K562 (cell line): ENCODE results near the gene FAM89B. TPM values are rescaled to one million over a fixed set of nuclear protein-coding genes. Genes with fewer than 3 reads are reported as not detected.

Experiments
- CEBPB ChIP-seq: fragments of 450-650 bp; IDR thresholded peaks from 2 replicates; pipeline ENCODE4 v1.6.1; 2016; ENCODE audit warnings: missing genetic modification characterization, missing compliant biosample characterization
- EGR1 ChIP-seq: fragments of 450-650 bp; conservative IDR thresholded peaks from 2 replicates; pipeline ENCODE4 v1.6.1; 2017; ENCODE audit warnings: mild to moderate bottlenecking
- SRSF3 ChIP-seq: fragments of 200-400 bp; formaldehyde crosslinking; IDR thresholded peaks from 2 replicates; pipeline ENCODE4 v1.6.1; 2016; ENCODE audit warnings: mild to moderate bottlenecking, low read length, moderate library complexity; ENCODE audit not compliant: insufficient read depth
- ZFX ChIP-seq: sonication (generic); formaldehyde crosslinking; IDR thresholded peaks from 2 replicates; pipeline ENCODE4 v1.8.0; 2022; ENCODE audit warnings: mild to moderate bottlenecking, missing genetic modification reagents, moderate library complexity
- ZNF134 ChIP-seq: fragments of 250-450 bp; sonication (Bioruptor Pico); conservative IDR thresholded peaks from 2 replicates; pipeline ENCODE4 v1.4.0; 2020
- polyA plus RNA-seq, 8 experiments: library from polyadenylated mRNA; depleted of rRNA in 4 of 8; stranded (reverse) in 5 of 8; unstranded in 3 of 8; fragments of >200 nt; fragmentation: Nextera tagmentation in 2 of 8; fragmentation: Illumina TruSeq in 1 of 8; extraction: Ambion mirVana in 2 of 8; extraction: Trizol in 1 of 8; gene quantifications; 2 replicates each; pipeline versions ENCODE4 v1.2.1 to v1.2.3, GENCODE V29; 2011 to 2014; ENCODE audit warnings: inconsistent platforms in 1 of 8, missing spikeins in 1 of 8
- total RNA-seq, 7 experiments: library from RNA; depleted of rRNA in 6 of 7; stranded (reverse); fragments of >200 nt in 6 of 7; fragmentation: Illumina TruSeq in 2 of 7; extraction: Trizol in 2 of 7; gene quantifications; 2 replicates each; pipeline versions ENCODE4 v1.2.1 to v1.2.3, GENCODE V29; 2011 to 2021; ENCODE audit warnings: low replicate concordance in 1 of 7
- TF ChIP-seq, protein P1 (sequence below), 2 experiments: fragments of 450-650 bp; IDR thresholded peaks; 2 replicates each; pipeline ENCODE4 v1.6.1; 2016
- TF ChIP-seq, protein P2 (sequence below): fragments of 250-450 bp; sonication (Bioruptor Pico); IDR thresholded peaks from 2 replicates; pipeline ENCODE4 v1.4.0; 2020; ENCODE audit warnings: borderline replicate concordance
- TF ChIP-seq, protein P3 (sequence below): sonication (generic); formaldehyde crosslinking; IDR thresholded peaks from 2 replicates; pipeline ENCODE4 v1.8.0; 2022; ENCODE audit warnings: mild to moderate bottlenecking, missing genetic modification reagents

FAM89B gene
- total and polyA plus RNA-seq, 9 of the 15 experiments (the other 6 are each of a cell fraction or from before 2014, with no cell fraction given) = 0.32 to 27.6 (median 11.9) TPM

DNA sequence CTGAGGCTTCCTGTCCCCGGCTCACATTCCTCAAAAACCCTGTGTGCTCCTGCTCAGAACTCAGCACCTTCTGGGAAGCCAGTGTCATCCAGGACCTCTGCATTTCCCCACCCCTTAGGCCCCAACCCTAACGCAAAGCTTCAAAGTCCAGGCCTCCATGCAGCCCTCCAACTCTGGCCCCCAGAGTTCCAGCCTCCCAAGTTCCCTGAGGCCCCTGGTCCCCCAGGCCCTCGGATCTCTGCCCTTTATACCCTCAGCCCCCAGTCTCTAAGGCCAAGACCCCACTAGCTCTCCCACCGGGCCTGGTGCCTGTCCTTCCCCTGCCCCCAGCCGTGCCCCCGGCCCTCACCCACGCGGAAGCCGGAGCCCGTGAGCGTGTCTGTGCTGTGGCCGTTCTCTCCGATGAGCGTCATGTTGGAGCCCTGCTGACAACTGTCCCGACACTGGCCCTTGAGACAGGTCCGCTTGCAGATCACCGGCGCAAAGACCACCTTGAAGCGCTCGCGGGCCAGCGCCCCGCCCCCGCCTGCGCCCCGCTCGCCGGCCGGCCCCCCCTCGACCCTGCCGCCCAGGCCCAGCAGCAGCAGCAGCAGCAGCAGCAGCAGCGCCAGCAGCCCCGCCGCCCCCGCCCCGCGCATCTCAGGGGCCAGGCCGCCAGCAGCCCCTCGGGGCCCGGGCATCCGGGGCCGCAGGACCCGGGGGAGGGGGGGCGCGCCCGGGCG is 14.9 kb upstream of the FAM89B start (continued):
- peak; percentile 42; the same call in 1 of the 2 replicates for TF ChIP-seq EGR1
- TF ChIP-seq ZFX (CRISPR knock-in tag) = peak; percentile 43
- TF ChIP-seq, protein P1, sequence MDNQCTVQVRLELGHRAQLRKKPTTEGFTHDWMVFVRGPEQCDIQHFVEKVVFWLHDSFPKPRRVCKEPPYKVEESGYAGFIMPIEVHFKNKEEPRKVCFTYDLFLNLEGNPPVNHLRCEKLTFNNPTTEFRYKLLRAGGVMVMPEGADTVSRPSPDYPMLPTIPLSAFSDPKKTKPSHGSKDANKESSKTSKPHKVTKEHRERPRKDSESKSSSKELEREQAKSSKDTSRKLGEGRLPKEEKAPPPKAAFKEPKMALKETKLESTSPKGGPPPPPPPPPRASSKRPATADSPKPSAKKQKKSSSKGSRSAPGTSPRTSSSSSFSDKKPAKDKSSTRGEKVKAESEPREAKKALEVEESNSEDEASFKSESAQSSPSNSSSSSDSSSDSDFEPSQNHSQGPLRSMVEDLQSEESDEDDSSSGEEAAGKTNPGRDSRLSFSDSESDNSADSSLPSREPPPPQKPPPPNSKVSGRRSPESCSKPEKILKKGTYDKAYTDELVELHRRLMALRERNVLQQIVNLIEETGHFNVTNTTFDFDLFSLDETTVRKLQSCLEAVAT (IDR thresholded peaks at IDR 0.05) = 0 out of 4 replicates have a peak, but pooled peaks of 1 of the 2 experiments have one; percentile 26
- TF ChIP-seq, protein P2, sequence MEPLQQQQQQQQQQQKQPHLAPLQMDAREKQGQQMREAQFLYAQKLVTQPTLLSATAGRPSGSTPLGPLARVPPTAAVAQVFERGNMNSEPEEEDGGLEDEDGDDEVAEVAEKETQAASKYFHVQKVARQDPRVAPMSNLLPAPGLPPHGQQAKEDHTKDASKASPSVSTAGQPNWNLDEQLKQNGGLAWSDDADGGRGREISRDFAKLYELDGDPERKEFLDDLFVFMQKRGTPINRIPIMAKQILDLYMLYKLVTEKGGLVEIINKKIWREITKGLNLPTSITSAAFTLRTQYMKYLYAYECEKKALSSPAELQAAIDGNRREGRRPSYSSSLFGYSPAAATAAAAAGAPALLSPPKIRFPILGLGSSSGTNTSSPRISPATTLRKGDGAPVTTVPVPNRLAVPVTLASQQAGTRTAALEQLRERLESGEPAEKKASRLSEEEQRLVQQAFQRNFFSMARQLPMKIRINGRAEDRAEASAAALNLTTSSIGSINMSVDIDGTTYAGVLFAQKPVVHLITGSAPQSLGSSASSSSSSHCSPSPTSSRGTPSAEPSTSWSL = no peak
- no peak for TF ChIP-seq SRSF3
- no peak for TF ChIP-seq CEBPB (tag)
- TF ChIP-seq ZNF134 = no peak
- TF ChIP-seq, protein P3, sequence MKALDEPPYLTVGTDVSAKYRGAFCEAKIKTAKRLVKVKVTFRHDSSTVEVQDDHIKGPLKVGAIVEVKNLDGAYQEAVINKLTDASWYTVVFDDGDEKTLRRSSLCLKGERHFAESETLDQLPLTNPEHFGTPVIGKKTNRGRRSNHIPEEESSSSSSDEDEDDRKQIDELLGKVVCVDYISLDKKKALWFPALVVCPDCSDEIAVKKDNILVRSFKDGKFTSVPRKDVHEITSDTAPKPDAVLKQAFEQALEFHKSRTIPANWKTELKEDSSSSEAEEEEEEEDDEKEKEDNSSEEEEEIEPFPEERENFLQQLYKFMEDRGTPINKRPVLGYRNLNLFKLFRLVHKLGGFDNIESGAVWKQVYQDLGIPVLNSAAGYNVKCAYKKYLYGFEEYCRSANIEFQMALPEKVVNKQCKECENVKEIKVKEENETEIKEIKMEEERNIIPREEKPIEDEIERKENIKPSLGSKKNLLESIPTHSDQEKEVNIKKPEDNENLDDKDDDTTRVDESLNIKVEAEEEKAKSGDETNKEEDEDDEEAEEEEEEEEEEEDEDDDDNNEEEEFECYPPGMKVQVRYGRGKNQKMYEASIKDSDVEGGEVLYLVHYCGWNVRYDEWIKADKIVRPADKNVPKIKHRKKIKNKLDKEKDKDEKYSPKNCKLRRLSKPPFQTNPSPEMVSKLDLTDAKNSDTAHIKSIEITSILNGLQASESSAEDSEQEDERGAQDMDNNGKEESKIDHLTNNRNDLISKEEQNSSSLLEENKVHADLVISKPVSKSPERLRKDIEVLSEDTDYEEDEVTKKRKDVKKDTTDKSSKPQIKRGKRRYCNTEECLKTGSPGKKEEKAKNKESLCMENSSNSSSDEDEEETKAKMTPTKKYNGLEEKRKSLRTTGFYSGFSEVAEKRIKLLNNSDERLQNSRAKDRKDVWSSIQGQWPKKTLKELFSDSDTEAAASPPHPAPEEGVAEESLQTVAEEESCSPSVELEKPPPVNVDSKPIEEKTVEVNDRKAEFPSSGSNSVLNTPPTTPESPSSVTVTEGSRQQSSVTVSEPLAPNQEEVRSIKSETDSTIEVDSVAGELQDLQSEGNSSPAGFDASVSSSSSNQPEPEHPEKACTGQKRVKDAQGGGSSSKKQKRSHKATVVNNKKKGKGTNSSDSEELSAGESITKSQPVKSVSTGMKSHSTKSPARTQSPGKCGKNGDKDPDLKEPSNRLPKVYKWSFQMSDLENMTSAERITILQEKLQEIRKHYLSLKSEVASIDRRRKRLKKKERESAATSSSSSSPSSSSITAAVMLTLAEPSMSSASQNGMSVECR = no peak
